Fibroblast of lung (primary cell): ENCODE measurements around the gene HS1BP3.

Source experiments
- CTCF ChIP-seq, 2 donors: IDR thresholded peaks in 1 of 2; conservative IDR thresholded peaks in 1 of 2; 1 replicate in 1 of 2; 2 replicates in 1 of 2; pipeline ENCODE4 v1.5.1; 2011 to 2012; ENCODE audit warnings: low read length in 2 of 2, control low read depth in 1 of 2, inconsistent platforms in 1 of 2, low read depth in 1 of 2, mild to moderate bottlenecking in 1 of 2
- EZH2 ChIP-seq: IDR thresholded peaks from 2 replicates; pipeline ENCODE4 v1.5.1; 2012; ENCODE audit warnings: low read length, control low read depth, mild to moderate bottlenecking; ENCODE audit errors: missing control alignments

DNA sequence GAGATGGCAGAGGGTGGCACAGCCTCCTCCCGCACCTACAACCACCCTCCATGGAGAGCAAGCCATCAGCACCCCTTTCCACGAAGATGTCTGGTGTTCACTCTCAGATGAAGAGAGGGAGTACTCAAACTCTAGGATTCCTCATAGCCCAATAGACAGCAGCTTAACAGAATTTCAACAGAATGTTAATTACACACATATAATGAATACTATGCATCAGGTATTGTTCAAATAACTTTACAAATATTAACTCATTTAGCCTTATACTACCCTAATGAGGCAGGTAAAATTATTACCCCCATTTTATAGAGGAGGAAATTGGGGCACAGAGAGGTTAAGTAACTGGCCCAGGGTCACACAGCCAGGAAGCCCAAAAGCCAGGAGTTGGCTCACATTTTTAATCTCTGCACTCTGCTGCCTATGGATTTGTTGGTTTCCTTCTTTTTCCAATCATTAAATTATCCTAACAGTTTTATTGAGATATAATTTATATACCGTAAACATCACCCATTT is 39.0 kb downstream of the HS1BP3 start:
- no peak for TF ChIP-seq CTCF (conservative IDR thresholded peaks at IDR 0.05 in 1 of 2, IDR thresholded peaks at IDR 0.05 in 1 of 2; ENCODE audit: low read depth in 1 of 2, low read length in 2 of 2)
- TF ChIP-seq EZH2: no peak
